Measurements from ENCODE around the gene OR5H1.
"Not testable (repeated sequence)": the region's sequence is repeated elsewhere in the genome, so short reads cannot be mapped to it uniquely, and the experiment has no call there.

Gene OR5H1

GRCh38 chr3:98130421-98130820, at the start of gene OR5H1:
Gene OR5H1 (plus strand): TSS chr3:98130721. CDS start chr3:98132698, 1,977 bp downstream.
- DNase-seq, result no peak

GRCh38 chr3:98086873-98087272, 43.6 kb upstream of the OR5H1 start, which contains the start of gene OR5AC2:
Gene OR5AC2 (plus strand): TSS chr3:98087173. CDS start chr3:98087173, 0 bp downstream.
- no peak for DNase-seq

DNA sequence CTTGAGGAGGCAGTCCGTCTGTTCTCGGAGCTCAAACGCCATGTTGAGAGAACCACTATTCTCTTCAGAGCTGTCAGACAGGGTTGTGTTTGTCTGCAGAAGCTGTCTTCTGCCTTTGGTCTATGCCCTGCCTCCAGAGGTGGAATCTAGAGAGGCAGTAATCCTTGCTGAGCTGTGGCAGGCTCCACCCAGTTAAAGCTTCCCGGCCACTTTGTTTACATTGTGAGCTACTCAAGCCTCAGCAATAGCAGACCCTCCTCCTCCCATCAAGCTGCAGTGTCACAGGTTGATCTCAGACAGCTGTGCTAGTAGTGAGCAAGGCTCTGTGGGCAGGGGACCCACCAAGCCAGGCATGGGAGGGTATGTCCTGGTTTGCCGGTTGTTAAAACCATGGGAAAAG, 34.6 kb upstream of the OR5H1 start:
- DNase-seq, result no peak

DNA sequence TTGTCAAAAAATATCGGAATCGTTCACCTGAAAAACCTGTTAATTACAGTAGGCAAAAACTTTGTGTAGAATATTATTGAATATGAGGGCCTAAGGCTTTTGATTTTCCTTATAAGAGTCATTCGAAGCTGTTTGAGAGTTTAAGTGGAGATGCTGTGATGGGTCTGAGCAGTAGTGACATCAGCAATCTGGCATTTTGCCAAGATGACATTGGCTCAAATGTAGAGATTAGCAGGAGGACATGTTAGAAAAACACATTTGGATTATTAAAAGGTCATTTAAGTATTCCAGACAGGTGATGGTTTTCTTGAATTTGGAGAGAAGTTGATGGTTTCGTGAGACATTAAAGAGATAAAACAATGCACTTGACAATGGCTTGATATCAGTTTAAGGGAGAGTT, 30.7 kb upstream of the OR5H1 start:
- DNase-seq, result no peak

GRCh38 chr3:98108162-98108561, 22.4 kb upstream of the OR5H1 start:
- no peak for DNase-seq

DNA sequence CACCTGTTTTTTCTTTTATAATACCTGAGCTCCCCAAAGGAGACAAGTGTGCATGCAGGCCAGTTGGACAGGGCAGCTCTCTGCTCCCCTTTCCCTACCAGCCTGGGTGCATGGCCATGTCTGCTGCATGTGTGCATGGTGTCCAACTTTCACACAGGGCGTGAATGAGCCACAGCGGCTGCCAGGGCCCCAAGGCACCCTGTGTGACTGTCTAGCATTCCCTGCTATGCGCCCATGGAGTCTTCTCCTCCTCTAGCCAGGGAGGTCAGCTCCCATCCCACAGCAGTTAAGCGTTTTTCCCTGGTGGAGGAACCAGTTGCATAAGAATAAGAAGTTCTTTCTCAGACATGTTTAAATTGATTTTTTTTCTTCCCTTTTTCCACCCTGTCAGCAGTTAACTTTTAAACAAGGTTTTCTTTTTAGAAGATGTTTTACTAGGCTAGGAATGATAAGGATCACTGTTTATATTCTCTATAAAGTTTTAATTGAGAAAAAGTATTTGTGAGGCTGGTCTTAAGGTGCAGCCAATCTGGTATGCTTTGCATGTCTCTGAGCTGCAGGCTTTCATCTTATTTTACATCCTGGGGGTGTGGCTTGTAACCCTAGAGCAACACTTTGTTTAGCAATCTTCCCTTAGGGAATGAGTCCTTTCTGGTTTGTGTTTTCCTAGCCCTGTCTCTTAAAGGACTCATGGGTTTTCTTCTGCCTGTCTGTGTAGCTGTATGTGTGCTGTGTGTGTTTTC, 20.5 kb upstream of the OR5H1 start:
- no peak for DNase-seq

DNA sequence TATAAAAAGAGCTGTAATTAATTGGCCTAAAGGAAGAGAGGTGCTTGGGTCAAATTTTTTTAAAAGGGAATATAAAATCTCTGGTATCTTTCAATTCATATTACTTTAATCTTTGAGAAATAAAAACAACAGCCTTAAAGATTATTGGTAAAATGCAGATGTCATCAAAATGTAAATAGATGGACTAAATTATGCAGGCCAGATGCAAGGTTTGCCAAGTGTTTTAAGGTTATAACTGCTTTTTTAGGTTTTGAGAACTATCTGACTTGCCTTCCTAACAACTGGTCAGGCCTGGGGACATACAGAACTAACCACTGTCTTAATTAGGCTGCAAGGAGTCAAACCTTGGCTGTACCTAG, 20.0 kb upstream of the OR5H1 start:
- DNase-seq, result no peak

DNA sequence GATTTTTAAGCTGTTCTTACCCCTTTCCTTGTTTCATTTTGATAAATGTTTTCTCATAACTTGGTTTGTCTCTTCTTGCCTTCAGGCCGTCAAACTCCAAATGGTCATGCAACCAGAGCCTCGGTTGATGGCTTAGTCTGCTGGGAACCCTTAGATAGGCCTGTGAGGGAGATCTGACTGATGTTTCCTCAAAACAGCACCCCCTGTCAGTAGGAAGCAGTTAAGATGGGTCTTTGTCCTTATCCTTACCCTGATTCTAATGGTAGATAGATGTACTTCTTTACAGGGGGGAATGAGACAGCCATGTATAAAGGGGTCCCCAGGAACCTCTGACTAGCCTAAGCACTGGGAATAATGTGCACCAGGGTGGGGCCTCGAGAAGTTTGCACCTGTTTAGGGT, 16.3 kb upstream of the OR5H1 start:
- no peak for DNase-seq

GRCh38 chr3:98115717-98116116, 14.8 kb upstream of the OR5H1 start:
- no peak for DNase-seq

DNA sequence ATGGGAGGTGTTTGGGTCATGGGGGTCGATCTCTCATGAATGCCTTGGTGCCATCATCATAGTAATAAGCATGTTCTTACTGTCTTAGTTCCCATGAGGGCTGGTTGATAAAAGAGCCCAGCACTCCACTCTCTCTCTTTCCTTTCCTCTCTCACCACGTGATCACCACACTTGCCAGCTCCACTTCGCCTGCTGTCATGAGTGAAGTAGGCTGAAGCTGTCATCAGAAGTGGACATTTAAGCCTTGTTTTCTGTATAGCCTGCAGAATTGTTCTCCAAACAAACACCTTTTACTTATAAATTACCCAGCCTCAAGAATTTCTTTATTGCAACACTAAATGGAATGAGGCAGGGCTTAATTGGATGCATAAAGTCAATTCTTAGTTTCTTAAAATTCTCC, 6.1 kb downstream of the OR5H1 start:
- no peak for DNase-seq

DNA sequence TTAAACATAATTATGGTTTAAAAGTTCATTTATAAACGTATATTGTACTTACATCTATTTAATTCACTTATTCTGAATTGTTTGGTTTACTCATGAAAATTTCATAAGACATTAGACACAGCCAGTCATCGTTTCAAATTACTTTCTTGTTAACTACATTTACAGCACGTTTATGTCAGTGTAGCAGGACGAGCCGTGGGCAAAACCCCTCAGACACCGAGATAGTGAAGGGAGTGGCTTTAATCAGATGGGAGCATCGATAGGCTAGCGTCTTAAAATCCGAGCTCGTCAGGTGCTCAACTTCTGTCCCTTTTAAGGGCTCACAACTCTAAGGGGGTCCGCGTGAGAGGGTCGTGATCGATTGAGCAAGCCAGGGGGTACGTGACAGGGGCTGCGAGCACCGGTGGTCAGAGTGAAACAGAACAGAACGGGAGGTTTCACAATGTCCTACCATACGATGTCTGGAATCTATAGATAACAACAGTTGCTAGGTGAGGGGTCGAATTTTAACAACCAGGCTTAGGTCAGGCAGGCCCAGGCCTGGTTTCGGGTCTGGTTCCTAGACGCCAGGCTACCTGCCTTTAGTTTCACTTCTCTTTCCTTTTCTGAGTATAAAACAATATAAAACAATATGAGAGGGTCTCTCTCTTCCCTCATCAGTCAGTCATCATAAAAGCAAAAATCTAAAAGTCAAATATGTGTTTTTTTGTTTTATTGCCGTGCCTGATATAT, 7.5 kb downstream of the OR5H1 start:
- not testable (repeated sequence) for DNase-seq

- DNase-seq, result no peak
Observed at GRCh38 chr3:98140531-98140930, 10.0 kb downstream of the OR5H1 start.

- no peak for DNase-seq
Observed at GRCh38 chr3:98147179-98147578, 16.7 kb downstream of the OR5H1 start, which contains the start of gene OR5H14. Gene OR5H14 (plus strand): TSS chr3:98147479. CDS start chr3:98149386, 1,907 bp downstream.

DNA sequence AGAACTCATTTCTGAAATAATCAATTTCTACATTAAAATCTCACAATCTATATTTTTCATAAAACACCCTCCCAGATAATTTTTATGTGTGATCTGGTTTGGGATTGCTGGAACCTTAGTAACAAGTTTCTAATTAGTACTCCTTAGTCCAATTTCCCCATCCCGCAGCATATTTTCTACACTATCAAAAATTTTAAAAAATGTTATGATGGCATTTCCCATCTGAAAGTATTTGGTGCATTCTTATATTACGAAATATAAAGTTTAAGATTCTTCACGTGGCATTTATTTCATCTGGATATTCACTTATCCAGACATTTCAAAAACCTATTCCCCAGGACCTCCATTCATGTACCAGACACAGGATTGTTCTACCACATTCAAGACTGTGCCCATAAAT, 18.2 kb downstream of the OR5H1 start:
- no peak for DNase-seq

- not testable (repeated sequence) for DNase-seq
Observed at GRCh38 chr3:98149456-98149855, 18.9 kb downstream of the OR5H1 start.

DNA sequence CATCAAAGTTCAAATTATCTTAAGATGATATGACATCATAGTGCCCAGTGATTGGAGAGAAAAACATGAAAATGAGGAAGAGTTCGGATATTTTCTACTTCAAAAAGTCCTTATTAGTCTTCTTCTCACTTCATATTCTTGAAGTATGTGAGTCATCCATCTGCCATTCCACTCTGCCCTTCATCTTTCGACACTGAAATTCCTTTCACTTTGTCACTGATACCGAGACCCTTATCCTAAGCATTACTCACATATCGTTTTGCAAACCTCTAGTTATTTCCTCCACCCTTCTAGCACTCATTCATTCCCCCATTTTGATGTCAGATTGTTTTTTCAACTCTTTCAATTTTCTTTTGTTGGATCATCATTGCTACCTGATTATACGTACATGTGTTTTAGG, 20.7 kb downstream of the OR5H1 start:
- DNase-seq, result no peak

DNA sequence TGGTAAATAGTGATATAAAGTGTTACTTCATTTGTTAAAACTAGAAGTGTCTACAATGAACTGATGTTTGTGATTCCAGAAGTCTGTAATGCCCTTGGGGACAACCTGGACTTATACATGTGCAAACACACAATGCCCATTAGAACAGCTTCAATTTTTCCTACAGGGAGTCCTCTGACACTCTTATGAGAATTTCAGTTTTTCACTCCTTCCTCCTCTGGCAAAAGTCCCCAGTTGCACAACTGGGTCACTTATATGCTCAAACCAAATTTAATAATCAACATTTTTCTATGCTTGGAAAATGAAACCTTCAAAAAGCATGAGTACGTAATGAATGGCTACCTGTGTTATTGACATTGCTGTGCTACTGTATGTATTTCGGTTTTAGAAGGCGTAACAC, 35.9 kb downstream of the OR5H1 start, which contains the start of gene OR5H15:
TSS of gene OR5H15 (plus strand) at position 301 of the 400 bp plus-strand sequence. CDS start 2,004 bp downstream, outside the sequence.
- DNase-seq, result no peak

DNA sequence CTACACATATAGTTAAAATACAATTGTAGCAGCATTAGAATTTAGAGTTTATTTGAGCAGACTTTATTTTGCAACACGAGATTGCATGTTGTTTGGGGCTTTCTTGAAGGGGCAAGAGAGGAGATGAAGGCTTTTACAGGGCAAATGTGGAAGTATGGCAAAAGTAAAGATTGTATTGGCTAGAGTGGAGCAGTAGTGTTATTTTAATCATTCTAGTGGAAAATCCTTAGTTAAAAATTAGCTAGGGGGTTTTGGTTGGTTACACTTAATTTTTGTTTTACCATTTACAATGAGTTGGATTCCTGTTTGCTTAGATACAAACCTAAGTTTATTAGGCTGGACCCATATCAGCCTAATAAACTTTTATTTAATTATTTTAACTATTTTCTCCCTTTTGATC, 40.5 kb downstream of the OR5H1 start:
- no peak for DNase-seq

- no peak for DNase-seq
Observed at GRCh38 chr3:98172621-98173020, 42.1 kb downstream of the OR5H1 start.

- no peak for DNase-seq
Observed at GRCh38 chr3:98180319-98180890, 49.9 kb downstream of the OR5H1 start.

DNA sequence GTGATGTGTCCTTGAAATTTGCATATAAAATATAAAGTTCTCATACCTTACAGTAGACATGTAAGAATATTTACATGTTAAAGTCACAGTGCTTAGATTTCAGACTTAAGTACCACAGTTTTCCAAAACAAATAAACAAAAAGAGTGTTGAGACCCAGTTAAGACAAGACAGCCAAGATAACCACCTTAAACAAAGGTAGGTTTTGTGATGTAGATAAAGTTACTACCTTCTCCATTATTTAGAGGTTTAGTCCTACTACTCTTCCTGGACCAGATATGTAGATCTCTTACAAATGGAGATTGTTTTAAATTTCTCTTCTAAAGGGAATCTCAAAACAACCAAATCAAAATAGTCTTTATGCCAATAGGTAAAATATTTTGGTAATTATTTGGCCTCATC, 51.7 kb downstream of the OR5H1 start:
- DNase-seq, result no peak

- DNase-seq, result no peak
Observed at GRCh38 chr3:98185180-98185579, 54.7 kb downstream of the OR5H1 start.

Data from CD4-positive, alpha-beta T cell treated with Interleukin-17A for 4 hours (primary cell).